ENCODE data around the gene PSTPIP1. TPM values are rescaled to one million over a fixed set of nuclear protein-coding genes. Genes with fewer than 3 reads are reported as not detected.

Gene PSTPIP1
- total RNA-seq, 1 experiment from 2014 or later = 13.4 TPM

DNA sequence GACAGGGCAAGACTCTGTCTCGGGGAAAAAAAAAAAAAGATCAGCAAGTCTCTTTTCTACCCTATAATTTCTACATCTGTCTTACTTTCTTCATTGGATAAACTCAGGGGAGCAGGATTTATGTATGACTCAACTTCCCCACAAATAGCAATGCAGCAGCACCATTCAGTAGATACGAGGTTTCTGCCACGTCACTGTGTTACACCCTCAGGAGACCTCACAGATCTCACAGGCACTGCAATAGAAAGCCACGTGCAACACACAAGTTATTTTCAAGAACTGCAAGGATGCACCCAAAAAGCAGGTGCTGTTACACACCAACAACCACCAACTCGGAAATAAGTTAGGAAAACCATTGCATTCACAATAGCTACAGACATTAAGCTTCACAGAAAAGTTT, 45.7 kb downstream of the PSTPIP1 start:
- H3K27ac ChIP-seq = no peak overlapping the region
- H3K27me3 ChIP-seq = no peaks in the 10 kb centered on the region
- DNase-seq = no peak
- H3K4me3 ChIP-seq = no peak overlapping the region
- H3K4me1 ChIP-seq = peaks cover 9% of the 10 kb centered on the region; the same call in 1 of the 2 replicates
- no peaks in the 10 kb centered on the region for H3K9me3 ChIP-seq (replicated peaks)
- peaks cover 55% of the 10 kb centered on the region for H3K36me3 ChIP-seq

DNA sequence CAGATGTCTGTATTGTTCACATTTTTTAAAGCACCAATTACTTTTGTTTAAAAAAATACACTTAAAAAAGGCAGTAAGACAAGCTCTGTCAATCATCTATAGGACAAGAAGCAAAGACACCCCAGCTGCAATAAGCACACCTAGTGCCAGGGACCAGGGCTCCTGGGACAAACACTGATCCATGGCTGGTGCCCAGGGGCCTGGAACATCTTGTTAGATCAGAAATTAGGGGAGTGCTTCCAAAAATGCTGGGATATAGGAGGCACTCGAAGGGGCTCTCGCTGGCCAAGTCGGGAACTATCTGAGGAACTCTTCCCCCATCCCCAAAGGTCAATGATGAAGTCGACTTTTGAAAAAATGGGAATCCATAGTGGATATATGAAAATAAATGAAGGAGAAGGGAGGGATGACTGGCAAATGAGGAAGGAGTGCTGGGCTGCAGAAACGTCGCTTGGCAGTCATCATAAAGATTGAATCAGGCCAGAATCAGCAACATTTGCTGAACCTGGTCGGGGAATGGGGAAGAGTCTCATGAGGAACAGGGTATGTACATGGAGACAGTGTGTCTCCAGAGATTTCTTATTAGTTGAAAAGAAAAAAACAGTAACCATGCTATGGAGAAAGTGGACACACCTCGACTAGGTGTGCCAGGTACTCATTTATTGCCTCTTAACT, 47.5 kb downstream of the PSTPIP1 start:
- DNase-seq = no peak
- Histone ChIP-seq H3K9me3 (replicated peaks) (no peaks in the 10 kb centered on the region), H3K27ac (no peak overlapping the region), H3K4me1 (peaks cover 9% of the 10 kb centered on the region; the same call in 1 of the 2 replicates), H3K4me3 (no peak overlapping the region), H3K27me3 (no peaks in the 10 kb centered on the region), H3K36me3 (peaks cover 65% of the 10 kb centered on the region)

DNA sequence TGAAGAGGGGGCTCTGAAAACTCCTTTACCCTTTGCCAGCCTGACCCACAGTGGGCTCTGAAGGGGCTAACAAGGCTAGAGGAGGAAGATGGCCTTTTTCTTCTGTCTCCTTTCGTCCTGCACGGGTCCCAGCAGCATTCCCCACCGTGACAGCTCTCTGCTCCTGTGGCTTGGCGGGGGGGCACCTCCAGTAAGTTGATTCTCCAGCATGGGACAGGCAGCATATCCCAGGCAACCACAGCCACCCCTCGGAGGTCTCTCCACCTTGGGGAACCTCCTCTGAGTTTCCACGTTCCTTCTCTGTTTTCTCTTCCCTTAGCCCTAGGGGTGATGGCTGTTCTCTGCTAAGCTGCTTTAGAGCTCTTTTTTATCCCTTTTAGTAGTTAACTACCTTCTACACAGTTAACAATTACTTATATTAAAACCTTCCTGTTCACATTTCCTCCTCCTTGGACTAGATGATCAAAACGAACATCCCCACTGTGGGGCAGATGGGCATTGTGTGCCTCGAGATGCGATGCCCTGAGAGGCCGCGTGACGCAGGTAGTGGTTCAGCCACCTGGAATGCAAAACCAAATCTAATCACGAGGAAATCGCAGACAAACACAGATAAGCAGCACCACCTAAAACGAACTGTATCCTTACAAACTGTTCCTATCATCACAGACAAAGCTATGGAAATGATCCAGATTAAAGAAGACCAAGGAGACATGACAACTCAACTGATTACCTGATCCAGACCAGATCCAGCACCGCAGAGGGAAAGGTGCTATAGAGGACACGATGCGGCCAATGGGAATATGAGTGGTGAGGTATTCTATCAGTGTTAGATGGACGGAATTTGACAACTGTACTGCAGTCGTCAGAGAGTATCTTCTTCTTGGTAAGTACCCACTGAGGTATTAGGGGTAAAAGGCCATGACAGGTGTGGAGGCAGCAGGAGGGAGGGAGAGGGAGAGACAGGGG, 48.3 kb downstream of the PSTPIP1 start:
- no peaks in the 10 kb centered on the region for H3K9me3 ChIP-seq (replicated peaks)
- DNase-seq = no peak
- H3K4me3 ChIP-seq = no peak overlapping the region
- H3K27ac ChIP-seq = no peak overlapping the region
- H3K27me3 ChIP-seq = no peaks in the 10 kb centered on the region
- H3K4me1 ChIP-seq = peaks cover 9% of the 10 kb centered on the region; the same call in 1 of the 2 replicates
- H3K36me3 ChIP-seq = peaks cover 71% of the 10 kb centered on the region

DNA sequence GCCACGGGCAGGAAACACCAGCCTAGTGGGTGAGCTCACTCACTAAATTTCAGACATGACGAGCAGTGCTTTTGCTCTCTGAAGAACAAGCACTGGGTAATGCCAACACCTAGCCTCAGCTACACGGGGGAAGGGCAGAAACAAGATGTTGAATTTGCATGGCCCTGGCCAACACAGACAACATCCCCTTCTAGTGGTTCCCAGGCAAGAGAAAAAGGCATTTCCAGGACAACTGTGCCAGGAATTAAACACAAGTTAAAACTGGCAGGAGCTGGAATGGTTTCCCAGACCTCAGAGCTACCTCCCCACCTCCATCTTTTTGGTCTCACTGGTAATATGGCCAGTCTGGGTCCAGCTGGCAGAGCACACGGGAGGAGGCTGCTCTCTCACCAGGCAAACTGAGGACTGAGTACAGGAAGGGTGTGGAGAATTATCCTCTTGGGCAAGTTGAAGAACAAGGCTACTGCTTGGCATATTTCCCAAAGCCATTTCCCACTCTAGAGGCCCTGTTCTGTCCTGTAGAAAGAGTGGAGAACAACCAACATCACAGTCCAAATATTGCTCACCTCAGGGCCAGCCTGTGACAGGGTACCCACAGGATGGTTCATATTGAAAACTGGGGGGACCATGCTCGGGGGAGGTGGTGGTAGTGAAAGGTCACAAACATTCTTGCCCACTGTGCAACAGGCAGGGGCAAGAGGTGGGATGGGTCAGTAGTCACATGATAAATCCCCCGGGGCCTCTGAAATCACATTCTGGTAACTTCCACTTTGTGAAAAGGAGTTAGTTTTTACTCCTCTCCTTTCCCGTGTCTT, 49.5 kb downstream of the PSTPIP1 start:
- peaks cover 4% of the 10 kb centered on the region; the same call in 1 of the 2 replicates for H3K4me1 ChIP-seq
- no peaks in the 10 kb centered on the region for H3K27me3 ChIP-seq
- H3K9me3 ChIP-seq (replicated peaks) = no peaks in the 10 kb centered on the region
- DNase-seq = no peak
- H3K4me3 ChIP-seq = no peak overlapping the region
- peaks cover 76% of the 10 kb centered on the region for H3K36me3 ChIP-seq
- no peak overlapping the region for H3K27ac ChIP-seq

DNA sequence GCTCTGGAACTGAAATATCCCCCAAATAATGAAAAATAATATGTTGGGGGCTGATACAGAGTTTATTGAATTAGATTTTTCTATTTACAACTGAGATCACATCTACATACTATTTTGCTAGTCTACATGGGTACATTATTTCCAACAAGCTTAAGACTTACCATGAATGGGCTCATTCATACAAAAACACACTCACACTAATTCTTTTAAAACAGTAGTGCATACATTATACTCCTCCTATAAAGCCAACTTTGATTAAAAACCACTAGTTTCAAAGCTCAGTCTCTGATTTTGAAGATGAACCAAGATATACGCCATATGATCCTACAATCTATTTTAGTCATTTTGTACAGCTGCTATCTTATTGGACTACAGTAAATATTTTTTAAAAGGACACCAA, 51.1 kb downstream of the PSTPIP1 start:
- Histone ChIP-seq H3K27ac (no peak overlapping the region), H3K4me1 (no peaks in the 10 kb centered on the region), H3K36me3 (peaks cover 87% of the 10 kb centered on the region)

DNA sequence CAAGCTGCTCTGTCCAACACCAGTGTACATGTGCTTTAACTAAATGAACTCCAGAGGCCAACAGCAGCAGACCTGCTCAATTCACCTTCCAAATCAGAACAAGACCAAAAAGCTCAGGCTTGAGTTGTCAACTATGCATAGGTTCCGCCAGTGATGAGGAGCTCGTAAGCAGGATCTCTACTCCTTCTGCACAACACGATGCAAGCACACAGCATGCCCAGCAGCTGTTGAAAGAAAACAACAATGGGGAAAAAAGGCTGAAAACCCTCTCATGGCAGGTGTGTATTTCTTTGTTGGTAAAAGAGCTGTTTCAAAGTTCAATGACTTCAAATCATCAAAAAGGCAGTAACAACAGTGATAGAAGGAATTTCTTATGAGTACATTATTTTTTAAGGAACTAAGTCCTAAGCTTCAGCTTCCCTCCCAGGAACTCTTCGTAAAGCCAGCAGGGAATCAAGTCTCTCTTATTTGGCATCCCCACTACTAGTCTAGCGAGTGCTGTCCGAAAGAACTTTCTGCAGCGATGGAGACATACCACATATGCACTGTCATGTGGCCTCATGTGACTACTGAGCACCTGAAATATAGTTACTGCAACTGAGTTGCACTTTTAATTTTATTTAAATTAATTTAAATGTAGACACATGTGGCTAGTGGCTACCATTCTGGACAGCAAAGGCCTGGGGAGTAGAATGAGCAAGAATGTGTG, 51.9 kb downstream of the PSTPIP1 start:
- Histone ChIP-seq H3K27ac (no peak overlapping the region), H3K4me1 (no peaks in the 10 kb centered on the region), H3K27me3 (no peaks in the 10 kb centered on the region), H3K4me3 (no peak overlapping the region), H3K36me3 (peaks cover 87% of the 10 kb centered on the region), H3K9me3 (replicated peaks) (no peaks in the 10 kb centered on the region)
- no peak for DNase-seq

More for the DNA sequence above, 51.1 kb downstream of the PSTPIP1 start:
- no peaks in the 10 kb centered on the region for H3K9me3 ChIP-seq (replicated peaks)
- DNase-seq = no peak
- no peaks in the 10 kb centered on the region for H3K27me3 ChIP-seq
- H3K4me3 ChIP-seq = no peak overlapping the region

DNA sequence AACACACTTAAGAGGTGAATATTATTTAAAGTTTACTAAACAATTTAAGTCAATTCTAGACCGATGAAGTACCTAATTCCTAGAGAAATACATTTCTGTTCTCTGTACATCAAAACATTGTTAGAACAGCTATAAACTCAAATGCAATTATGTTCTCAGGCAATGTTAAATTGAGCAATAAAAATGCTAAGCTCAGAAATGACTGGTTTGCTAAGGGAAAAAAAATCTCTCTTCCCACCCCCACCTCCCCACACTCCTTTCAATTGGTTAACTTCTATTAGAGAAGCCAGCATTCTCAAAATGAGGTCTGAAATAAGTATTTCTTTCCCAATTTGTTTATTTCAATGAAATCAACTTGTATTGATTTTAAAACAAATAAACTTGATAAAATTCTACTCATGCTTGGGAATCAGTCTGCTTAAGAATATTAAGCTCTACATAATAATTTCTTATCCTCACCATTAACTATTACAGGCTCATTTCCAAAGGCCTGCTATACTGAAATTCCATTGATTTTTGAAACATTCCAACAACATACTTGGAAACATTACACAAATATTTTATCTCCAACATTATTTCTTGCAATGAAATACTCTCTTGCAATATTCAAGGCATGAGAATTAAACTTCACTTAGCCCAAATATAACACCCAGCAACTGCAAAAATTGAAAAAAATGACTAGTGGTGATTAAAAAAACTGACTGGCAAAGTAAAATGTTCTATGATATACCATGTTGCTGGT, 53.4 kb downstream of the PSTPIP1 start:
- Histone ChIP-seq H3K9me3 (replicated peaks) (no peaks in the 10 kb centered on the region), H3K36me3 (peaks cover 87% of the 10 kb centered on the region), H3K27ac (no peak overlapping the region), H3K4me1 (no peaks in the 10 kb centered on the region), H3K27me3 (no peaks in the 10 kb centered on the region), H3K4me3 (no peak overlapping the region)
- no peak for DNase-seq

DNA sequence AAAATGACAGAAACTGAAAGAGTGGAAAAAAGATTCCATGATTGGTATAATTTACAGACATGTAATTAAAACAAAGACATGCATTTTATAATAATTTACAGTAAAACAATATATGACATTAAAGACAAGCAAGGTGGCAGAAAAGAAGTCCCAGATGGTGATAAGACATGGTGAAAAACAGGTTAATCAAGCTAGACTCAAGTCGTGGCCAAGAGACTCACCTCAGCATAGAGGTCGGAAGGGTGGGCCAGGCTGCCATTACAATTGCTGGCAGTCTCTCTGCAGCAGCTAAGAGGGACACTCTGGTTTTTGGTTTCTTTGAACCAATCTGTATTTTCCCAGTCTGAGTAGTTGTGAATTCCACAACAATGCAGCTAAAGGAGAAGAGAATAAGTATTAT, 57.6 kb downstream of the PSTPIP1 start:
- H3K36me3 ChIP-seq = peaks cover 81% of the 10 kb centered on the region
- H3K27me3 ChIP-seq = no peaks in the 10 kb centered on the region
- no peak for DNase-seq

DNA sequence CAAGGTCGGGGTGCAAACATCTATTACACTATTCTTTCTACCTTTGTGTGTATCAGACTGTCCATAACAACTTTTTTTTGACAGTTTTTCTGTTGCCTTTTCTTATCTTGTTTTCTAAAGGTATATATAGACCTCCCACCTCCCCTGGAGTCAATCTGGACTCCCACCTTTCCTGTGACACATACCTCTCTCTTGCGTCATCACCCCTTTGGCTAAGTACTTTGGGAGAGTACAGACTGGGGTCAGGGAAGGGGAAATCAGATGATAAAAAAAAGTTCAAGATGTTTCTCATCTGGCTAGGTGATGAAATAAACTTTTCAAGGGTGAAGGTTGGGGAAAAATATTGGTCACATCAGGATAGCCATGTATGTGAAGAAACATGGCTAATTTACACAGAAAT, 58.8 kb downstream of the PSTPIP1 start:
- H3K27me3 ChIP-seq = no peaks in the 10 kb centered on the region
- peaks cover 71% of the 10 kb centered on the region for H3K36me3 ChIP-seq
- H3K9me3 ChIP-seq (replicated peaks) = no peaks in the 10 kb centered on the region
- no peak overlapping the region for H3K4me3 ChIP-seq
- H3K4me1 ChIP-seq = no peaks in the 10 kb centered on the region; the same call in 1 of the 2 replicates
- H3K27ac ChIP-seq = no peak overlapping the region
- no peak for DNase-seq

More for the DNA sequence above, 57.6 kb downstream of the PSTPIP1 start:
- no peak overlapping the region for H3K4me3 ChIP-seq
- H3K9me3 ChIP-seq (replicated peaks) = no peaks in the 10 kb centered on the region
- H3K27ac ChIP-seq = no peak overlapping the region
- H3K4me1 ChIP-seq = no peaks in the 10 kb centered on the region

DNA sequence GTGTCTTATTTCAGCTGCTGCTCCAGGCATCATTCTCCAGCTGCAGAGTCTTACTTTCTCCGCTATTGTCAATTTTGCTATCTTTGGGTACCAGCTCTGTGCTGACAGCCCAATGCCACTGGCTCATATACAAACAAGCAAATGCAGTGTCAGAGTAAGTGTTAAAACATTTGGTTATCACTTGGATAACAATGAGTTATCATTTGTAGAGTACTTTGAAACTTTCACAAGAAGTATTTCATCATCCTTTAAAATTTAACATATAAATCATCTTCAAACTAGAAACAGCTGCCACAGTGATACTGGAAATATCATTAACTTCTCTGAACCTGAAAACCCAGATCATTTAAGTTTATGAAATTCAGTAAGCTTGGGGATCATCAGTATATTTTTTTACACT, 62.1 kb downstream of the PSTPIP1 start:
- DNase-seq = no peak
- H3K36me3 ChIP-seq = peaks cover 48% of the 10 kb centered on the region
- no peak overlapping the region for H3K4me3 ChIP-seq
- H3K9me3 ChIP-seq (replicated peaks) = no peaks in the 10 kb centered on the region
- H3K27ac ChIP-seq = no peak overlapping the region
- no peaks in the 10 kb centered on the region for H3K27me3 ChIP-seq
- peaks cover 26% of the 10 kb centered on the region for H3K4me1 ChIP-seq

DNA sequence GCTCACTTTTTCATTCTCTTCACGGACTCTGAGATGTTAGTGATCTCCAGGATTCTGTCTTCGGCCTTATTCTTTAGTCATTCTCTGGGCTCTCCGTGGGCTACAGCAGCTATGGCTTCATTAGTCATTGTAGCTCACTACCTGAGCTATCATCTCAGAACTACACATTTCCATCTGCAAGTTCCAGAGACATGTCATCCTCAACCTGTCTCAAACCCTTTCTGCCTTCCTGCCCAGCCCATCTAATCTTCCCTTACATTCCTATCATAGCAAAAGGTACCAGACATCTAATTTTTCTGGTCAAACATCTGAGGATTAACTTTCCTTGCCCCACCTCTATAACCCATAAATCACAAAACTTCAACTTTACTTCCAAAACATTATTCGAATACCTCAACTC, 62.8 kb downstream of the PSTPIP1 start:
- Histone ChIP-seq H3K36me3 (peaks cover 42% of the 10 kb centered on the region), H3K4me1 (peaks cover 32% of the 10 kb centered on the region), H3K9me3 (replicated peaks) (no peaks in the 10 kb centered on the region), H3K27me3 (no peaks in the 10 kb centered on the region), H3K27ac (no peak overlapping the region), H3K4me3 (no peak overlapping the region)
- no peak for DNase-seq

DNA sequence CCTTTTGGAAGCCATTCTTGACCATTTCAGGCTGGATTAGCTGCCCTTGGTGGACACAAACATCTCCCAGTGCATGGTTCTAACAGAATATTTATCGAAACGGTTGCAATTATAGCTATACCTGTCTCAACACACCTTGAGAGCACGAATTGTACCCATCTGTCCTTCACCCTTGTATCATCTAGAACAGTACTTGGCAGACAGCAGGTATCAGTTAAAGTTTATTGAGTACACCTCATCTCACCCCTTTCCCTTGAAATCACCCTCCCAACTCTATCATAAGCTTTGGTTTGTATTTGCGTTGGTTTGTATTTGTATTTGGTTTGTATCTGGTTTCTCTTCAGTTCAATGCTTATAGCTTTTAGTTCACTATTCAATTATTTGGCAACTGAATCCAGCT, 63.5 kb downstream of the PSTPIP1 start:
- H3K4me1 ChIP-seq = peaks cover 34% of the 10 kb centered on the region
- H3K36me3 ChIP-seq = peaks cover 38% of the 10 kb centered on the region
- H3K9me3 ChIP-seq (replicated peaks) = no peaks in the 10 kb centered on the region
- no peak for DNase-seq
- H3K27me3 ChIP-seq = no peaks in the 10 kb centered on the region
- no peak overlapping the region for H3K4me3 ChIP-seq
- H3K27ac ChIP-seq = no peak overlapping the region

DNA sequence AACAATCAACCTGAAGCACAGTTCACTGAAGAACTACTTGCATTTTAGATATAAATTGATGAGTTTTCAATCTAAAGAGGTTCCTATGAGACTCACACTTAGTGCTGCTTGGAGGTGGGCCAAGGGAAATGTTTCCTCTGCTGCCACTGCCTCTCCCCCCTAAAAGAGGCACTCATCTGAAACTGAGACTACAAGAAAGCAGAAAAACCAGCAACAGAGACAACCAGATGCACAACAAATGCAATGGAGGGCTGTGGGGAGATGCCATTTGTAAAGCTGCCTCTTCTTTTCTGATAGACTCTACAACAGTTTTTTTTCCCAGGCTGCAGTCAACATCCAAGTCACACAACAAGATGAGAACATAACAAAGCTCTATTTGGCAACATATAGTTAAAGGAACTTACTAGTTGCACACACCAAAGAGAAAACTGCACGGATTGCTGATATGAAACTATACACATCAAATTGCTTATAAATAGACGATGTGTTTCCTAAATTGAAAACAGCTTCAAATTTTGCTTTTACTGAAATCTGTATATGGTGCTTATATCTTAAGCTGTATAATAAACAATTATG, 64.9 kb downstream of the PSTPIP1 start:
- no peak for DNase-seq
- Histone ChIP-seq H3K4me1 (peaks cover 45% of the 10 kb centered on the region), H3K4me3 (no peak overlapping the region), H3K36me3 (peaks cover 35% of the 10 kb centered on the region), H3K27me3 (no peaks in the 10 kb centered on the region), H3K27ac (no peak overlapping the region; the same call in 1 of the 2 replicates), H3K9me3 (replicated peaks) (no peaks in the 10 kb centered on the region)
